ENCODE data around the gene ATP1A2. TPM values are rescaled to one million over a fixed set of nuclear protein-coding genes. Genes with fewer than 3 reads are reported as not detected.

ATP1A2 gene
- total and polyA plus RNA-seq, 4 donors = 0.09 to 1.5 (median 0.29) TPM

- no peak overlapping the region for H3K27ac ChIP-seq (ENCODE audit: low read depth in 1 of 2, low read length in 2 of 2)
- H3K36me3 ChIP-seq (ENCODE audit: control insufficient read depth in 4 of 4, insufficient read depth in 3 of 4, low read depth in 1 of 4, low read length in 3 of 4) = no peaks in the 10 kb centered on the region
- 71% methylated on average over 5 of the region's 5 CpGs for WGBS
- TF ChIP-seq RAD21 (IDR thresholded peaks at IDR 0.05) = no peak
- TF ChIP-seq CTCF (IDR thresholded peaks at IDR 0.05; ENCODE audit: low read depth, low read length, missing input control) = no peak
- no peak for TF ChIP-seq YY1 (IDR thresholded peaks at IDR 0.05)
- no peak for TF ChIP-seq MAX (IDR thresholded peaks at IDR 0.05)
- TF ChIP-seq ZBTB33 (IDR thresholded peaks at IDR 0.05) = no peak
- no peak for TF ChIP-seq JUND (IDR thresholded peaks at IDR 0.05)
- no peak for TF ChIP-seq EGR1 (IDR thresholded peaks at IDR 0.05; ENCODE audit: low read depth in 2 of 2)
- TF ChIP-seq HNF4G (IDR thresholded peaks at IDR 0.05) = no peak
- no peak for TF ChIP-seq RXRA (IDR thresholded peaks at IDR 0.05)
- no peak for TF ChIP-seq REST (IDR thresholded peaks at IDR 0.05)
- no peak for TF ChIP-seq TAF1 (conservative IDR thresholded peaks at IDR 0.05)
- TF ChIP-seq FOXA2 (IDR thresholded peaks at IDR 0.05) = no peak
- no peak for TF ChIP-seq SP1 (IDR thresholded peaks at IDR 0.05)
- TF ChIP-seq GABPA (IDR thresholded peaks at IDR 0.05 in 1 of 2, conservative IDR thresholded peaks at IDR 0.05 in 1 of 2) = no peak
- no peak for TF ChIP-seq ATF3 (IDR thresholded peaks at IDR 0.05)
- TF ChIP-seq NR2F2 (IDR thresholded peaks at IDR 0.05) = no peak
- TF ChIP-seq FOXA1 (IDR thresholded peaks at IDR 0.05) = no peak
- TF ChIP-seq HNF4A (conservative IDR thresholded peaks at IDR 0.05) = no peak
- H3K9me3 ChIP-seq (ENCODE audit: control insufficient read depth in 4 of 4, low read length in 3 of 4) = no peaks in the 10 kb centered on the region
- H3K4me1 ChIP-seq (ENCODE audit: control insufficient read depth in 4 of 4, insufficient read depth in 4 of 4, low read length in 3 of 4) = peaks cover 0 to 6% (median 3%) of the 10 kb centered on the region in 4 donors
- no peak for DNase-seq (ENCODE audit: low spot score)
- H3K9ac ChIP-seq (ENCODE audit: low read depth in 1 of 2, low read length in 2 of 2) = no peak overlapping the region
- no peaks in the 10 kb centered on the region for H3K27me3 ChIP-seq (ENCODE audit: control insufficient read depth in 4 of 4, insufficient read depth in 4 of 4, low read length in 3 of 4)
- H3K4me3 ChIP-seq (ENCODE audit: low read depth in 1 of 3, low read length in 3 of 3) = no peak overlapping the region
Measured at GRCh38 chr1:160068225-160068624, 47.3 kb upstream of the ATP1A2 start.
